ENCODE measurements around the gene PAPOLA.

Gene PAPOLA

GRCh38 chr14:96616161-96616721 lies 114.1 kb downstream of the PAPOLA start:
- H3K4me1 ChIP-seq (ENCODE audit: low read length), result peaks cover 4% of the 10 kb centered on the region; the same call in 1 of the 2 replicates
- no peaks in the 10 kb centered on the region for H4K20me1 ChIP-seq (ENCODE audit: insufficient read depth, low read length)
- no peaks in the 10 kb centered on the region for H3K79me2 ChIP-seq (ENCODE audit: low read length)
- TF ChIP-seq, protein P1, sequence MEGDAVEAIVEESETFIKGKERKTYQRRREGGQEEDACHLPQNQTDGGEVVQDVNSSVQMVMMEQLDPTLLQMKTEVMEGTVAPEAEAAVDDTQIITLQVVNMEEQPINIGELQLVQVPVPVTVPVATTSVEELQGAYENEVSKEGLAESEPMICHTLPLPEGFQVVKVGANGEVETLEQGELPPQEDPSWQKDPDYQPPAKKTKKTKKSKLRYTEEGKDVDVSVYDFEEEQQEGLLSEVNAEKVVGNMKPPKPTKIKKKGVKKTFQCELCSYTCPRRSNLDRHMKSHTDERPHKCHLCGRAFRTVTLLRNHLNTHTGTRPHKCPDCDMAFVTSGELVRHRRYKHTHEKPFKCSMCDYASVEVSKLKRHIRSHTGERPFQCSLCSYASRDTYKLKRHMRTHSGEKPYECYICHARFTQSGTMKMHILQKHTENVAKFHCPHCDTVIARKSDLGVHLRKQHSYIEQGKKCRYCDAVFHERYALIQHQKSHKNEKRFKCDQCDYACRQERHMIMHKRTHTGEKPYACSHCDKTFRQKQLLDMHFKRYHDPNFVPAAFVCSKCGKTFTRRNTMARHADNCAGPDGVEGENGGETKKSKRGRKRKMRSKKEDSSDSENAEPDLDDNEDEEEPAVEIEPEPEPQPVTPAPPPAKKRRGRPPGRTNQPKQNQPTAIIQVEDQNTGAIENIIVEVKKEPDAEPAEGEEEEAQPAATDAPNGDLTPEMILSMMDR (IDR thresholded peaks at IDR 0.05; ENCODE audit: low read depth, low read length), result no peak
- TF ChIP-seq EZH2phosphoT487 (IDR thresholded peaks at IDR 0.05; ENCODE audit: low read depth), result no peak
- no peaks in the 10 kb centered on the region for H3K36me3 ChIP-seq (replicated peaks; ENCODE audit: low read depth, low read length)
- H3K27me3 ChIP-seq (ENCODE audit: low read depth, low read length), result peaks cover 3% of the 10 kb centered on the region; the same call in 1 of the 2 replicates
- no peaks in the 10 kb centered on the region for H3K9me3 ChIP-seq (ENCODE audit: insufficient read depth, low read length)
- no peak overlapping the region for H3K9ac ChIP-seq (ENCODE audit: low read length)
- H3K4me3 ChIP-seq (ENCODE audit: low read length), result no peak overlapping the region
- H3K4me2 ChIP-seq (ENCODE audit: low read length), result no peak overlapping the region
- H3K27ac ChIP-seq (ENCODE audit: low read length), result no peak overlapping the region
- no peak overlapping the region for H2AFZ ChIP-seq (ENCODE audit: low read depth, low read length)
